Tibial nerve (tissue), 4 donors: ENCODE results near the gene SOX3.

Experiments used
- CTCF ChIP-seq, 5 experiments: fragments of 200-600 bp in 3 of 5; fragments of 450-650 bp in 2 of 5; sonication (generic) in 3 of 5; IDR thresholded peaks; one replicate each; pipeline ENCODE4 v1.5.1; 2016 to 2019; ENCODE audit warnings: antibody characterized with exemption in 5 of 5, mild to moderate bottlenecking in 3 of 5, moderate library complexity in 2 of 5
- EP300 ChIP-seq, 2 donors: sonication (generic); formaldehyde crosslinking; IDR thresholded peaks; one replicate each; pipeline ENCODE4 v1.6.1; 2017; ENCODE audit warnings: antibody characterized with exemption in 2 of 2, mild to moderate bottlenecking in 1 of 2
- POLR2A ChIP-seq, 2 donors: fragments of 450-650 bp; IDR thresholded peaks; one replicate each; pipeline ENCODE4 v1.6.1; 2017; ENCODE audit warnings: antibody characterized with exemption in 2 of 2, mild to moderate bottlenecking in 2 of 2, moderate library complexity in 2 of 2

DNA sequence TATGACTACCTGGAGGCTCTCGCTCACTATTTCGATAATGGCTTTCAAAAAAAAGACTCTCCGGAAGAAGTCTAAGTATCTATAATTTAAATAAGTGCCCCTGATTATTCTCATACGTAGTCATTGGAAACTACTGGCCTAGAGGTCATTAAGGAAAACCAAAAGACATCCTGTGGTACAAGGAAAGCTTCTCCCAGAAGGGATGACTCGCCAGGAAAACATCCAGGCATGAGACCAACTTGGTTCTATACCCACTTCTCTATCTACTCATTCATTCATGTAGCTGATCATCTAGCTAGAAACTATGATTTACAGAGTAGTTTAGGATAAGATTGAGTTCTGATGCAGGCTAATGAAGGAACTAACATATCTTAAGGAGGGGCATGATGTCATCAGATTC is 37.7 kb downstream of the SOX3 start:
- no peak for TF ChIP-seq POLR2A (IDR thresholded peaks at IDR 0.05)
- TF ChIP-seq CTCF (IDR thresholded peaks at IDR 0.05): no peak
- TF ChIP-seq EP300 (IDR thresholded peaks at IDR 0.05): no peak
